Testis (tissue), 2 donors: ENCODE measurements around the gene LILRB3.

Source experiments
- POLR2A ChIP-seq: fragments of 450-650 bp; IDR thresholded peaks from one replicate; pipeline ENCODE4 v1.6.1; 2017; ENCODE audit warnings: antibody characterized with exemption, mild to moderate bottlenecking, moderate library complexity
- TF ChIP-seq, protein P1 (sequence below), 3 experiments: fragments of 450-650 bp in 2 of 3; fragments of 200-600 bp in 1 of 3; sonication (generic) in 1 of 3; IDR thresholded peaks; one replicate each; pipeline ENCODE4 v1.5.1; 2016 to 2019; ENCODE audit warnings: antibody characterized with exemption in 3 of 3, mild to moderate bottlenecking in 2 of 3, moderate library complexity in 1 of 3

DNA sequence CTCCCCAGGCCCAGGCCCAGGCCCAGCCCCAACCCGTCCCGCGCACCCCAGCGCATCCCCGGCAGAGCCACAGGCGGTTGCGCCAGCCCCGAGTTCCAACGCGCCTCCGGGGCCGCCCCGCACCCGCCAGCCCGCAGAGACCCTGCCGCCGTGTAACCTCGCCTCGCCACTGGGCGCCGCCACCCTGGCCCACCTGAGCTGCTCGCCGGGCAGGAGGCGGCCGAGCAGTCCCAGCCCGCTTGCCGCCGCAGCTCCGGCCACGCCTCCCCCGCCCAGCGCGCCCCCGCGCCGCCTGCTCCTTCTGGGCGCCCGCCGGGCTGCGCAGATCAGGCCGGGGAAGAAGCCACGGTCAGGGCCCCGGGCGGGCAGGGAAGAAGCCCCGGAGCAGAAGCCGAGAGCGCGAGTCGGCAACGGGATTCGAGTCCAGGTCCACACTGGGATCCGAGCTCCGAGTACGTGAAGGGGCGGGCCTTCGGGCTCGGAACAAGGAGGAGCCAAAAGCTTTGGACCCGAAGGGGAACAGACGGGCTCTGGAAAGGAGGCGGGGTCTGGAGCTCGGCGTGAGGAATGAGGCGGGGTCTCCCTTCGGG is 33.6 kb downstream of the LILRB3 start, which contains the start of gene MBOAT7:
- TF ChIP-seq, protein P1, sequence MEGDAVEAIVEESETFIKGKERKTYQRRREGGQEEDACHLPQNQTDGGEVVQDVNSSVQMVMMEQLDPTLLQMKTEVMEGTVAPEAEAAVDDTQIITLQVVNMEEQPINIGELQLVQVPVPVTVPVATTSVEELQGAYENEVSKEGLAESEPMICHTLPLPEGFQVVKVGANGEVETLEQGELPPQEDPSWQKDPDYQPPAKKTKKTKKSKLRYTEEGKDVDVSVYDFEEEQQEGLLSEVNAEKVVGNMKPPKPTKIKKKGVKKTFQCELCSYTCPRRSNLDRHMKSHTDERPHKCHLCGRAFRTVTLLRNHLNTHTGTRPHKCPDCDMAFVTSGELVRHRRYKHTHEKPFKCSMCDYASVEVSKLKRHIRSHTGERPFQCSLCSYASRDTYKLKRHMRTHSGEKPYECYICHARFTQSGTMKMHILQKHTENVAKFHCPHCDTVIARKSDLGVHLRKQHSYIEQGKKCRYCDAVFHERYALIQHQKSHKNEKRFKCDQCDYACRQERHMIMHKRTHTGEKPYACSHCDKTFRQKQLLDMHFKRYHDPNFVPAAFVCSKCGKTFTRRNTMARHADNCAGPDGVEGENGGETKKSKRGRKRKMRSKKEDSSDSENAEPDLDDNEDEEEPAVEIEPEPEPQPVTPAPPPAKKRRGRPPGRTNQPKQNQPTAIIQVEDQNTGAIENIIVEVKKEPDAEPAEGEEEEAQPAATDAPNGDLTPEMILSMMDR (IDR thresholded peaks at IDR 0.05), result no peak
- peak; percentile 64 for TF ChIP-seq POLR2A
